NCI-H2196 (cell line): Measurements from ENCODE around the gene KCNQ4.
A peak's percentile ranks its signal among the peaks of the same experiment; 100 is the strongest.

Experiments used
- DNase-seq: peaks from one replicate; lab custom pipeline; 2025; ENCODE audit not compliant: unreplicated experiment; lab: John Stamatoyannopoulos, UW

The KCNQ4 gene

DNA sequence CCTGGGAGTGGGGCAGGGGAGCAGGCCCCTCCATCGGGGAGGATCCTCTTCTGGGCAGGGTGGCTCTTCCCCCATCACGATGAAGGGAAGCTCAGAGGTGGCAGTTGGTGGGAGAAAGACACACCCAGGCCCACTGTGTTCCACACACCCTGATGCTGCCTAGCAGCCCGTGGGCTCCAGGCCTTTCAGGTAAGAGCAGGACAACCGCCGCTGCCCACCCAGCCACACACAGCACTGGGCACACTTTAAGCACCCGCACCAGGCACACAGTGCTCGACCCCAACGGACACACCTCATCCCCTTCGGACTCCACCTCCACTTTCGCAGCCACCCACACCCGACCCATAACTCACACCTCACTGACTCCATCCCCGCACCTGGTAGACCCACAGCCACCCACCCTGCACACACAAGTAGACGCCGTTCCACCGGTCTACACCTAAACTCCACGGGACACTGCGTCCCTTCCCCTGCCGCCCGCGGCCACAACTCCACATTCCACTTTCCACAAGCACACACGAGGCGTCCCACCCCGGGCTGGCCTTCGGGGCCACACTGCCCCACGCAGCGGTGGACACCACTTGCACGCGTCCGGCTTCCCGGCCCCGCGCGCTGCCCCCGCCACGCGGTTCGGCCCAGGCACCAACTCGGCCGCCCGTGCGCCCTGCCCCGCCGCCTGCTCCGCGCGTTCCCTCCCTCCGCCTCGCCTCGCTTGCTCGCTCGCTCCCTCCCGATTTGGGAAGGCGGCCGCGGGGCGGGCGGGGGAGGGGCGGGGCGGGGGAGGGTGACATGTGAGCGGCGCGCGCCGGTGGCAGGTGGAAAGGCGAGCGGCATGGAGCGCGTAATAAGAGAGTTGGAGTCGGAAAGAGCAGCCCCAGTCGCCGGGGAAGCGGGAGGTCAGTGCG, at the start of gene KCNQ4:
Gene KCNQ4, plus strand, starts transcription at position 787 of the 905 bp plus-strand sequence. CDS start 307 bp downstream, outside the sequence.
- DNase-seq = peak; percentile 47

DNA sequence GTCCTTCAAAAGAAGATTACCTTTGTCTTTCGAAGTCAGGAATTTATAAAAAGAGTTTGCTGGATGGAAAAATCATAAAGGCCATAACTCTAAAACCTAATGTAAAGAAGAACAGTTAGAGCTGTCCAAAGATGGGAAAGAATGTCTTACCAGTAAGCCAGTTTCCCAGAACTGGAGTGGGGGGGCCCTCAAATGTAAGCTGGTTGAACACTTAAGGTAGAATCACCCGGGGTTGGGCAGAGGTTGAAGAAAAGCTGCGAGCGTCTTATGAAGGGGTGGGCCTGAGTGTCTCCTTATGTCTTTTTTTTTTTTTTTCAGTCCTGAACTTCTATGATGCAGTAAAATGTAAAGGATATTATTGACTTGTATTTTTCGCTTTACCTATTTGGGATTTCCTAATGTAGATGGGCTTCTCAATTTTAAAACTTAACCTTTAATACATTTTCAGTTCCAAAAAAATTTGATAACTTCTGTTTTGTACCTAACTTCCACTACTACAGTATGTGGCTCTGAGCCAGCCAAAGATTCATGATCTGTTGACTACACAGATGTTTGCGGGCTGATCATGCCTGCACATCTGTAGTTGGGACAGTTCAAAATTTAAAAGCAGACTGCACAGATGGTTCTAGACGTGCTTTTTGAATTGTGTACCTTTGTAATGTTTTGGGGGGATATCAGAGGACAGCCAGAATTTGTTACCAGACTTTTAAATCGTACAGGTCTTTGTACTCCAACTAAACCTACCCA, 48.5 kb upstream of the KCNQ4 start:
- no peak for DNase-seq

DNA sequence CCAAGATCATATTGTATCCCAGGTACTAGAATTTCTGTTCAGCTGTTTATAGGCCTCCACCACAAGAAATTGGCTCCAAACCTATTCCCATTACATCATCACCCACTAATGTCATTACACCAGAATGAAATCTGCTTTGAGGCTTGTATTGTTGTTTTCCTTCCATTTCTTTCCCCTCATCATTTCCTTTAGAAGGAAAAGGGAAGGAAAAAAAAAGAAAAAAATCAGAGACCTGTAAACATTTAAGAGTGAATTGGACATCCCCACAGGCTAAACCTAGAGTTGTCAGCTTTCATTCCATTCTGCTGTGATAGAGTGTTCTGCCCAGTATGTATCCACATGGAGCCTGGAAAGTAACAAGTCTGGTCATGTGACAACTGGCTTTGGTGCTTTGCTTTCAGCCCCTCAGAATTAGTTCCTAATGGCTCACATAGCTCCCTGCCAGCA, 47.5 kb upstream of the KCNQ4 start:
- no peak for DNase-seq

DNA sequence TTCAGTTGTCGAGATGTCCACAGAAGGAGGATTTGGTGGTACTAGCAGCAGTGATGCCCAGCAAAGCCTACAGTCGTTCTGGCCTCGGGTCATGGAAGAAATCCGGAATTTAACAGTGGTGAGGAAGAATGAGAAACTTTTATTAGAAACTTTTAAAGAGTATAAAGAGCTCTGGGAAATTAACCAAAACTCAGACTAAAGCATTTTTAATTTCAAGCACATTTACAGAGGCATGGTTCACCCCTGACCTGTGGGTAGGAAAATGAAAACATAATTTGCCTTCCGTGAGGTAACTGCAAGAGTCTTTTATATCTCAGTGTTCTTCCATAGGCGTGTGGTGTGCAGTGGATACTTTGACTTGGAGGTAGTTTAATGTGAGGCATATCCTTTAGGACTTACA, 44.8 kb upstream of the KCNQ4 start:
- DNase-seq = no peak

DNA sequence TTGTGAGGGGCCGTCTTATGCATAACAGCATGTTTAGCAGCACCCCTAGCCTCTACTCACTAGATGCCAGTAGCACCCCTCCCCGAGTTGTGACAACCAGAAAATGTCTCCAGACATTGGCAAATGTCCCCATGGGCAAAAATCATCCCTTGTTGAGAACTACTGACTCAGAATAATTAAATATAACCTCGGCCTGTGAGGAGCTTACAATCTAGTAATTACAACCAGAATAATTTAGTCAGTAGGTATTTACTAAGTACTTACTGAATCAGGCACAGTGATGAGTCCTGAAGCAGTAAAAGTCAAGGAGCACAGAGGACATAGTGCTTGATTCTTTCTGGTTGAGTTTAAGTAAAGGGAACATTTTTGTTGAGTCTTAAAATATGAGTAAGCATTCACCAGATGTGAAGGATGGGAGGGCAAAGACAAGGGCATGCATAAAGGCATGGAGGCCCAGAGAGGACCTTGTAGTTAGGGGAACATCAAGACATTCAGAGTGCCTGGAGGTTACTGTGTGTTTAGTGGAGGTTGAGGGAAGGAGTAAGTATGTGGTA, 44.1 kb upstream of the KCNQ4 start:
- no peak for DNase-seq

DNA sequence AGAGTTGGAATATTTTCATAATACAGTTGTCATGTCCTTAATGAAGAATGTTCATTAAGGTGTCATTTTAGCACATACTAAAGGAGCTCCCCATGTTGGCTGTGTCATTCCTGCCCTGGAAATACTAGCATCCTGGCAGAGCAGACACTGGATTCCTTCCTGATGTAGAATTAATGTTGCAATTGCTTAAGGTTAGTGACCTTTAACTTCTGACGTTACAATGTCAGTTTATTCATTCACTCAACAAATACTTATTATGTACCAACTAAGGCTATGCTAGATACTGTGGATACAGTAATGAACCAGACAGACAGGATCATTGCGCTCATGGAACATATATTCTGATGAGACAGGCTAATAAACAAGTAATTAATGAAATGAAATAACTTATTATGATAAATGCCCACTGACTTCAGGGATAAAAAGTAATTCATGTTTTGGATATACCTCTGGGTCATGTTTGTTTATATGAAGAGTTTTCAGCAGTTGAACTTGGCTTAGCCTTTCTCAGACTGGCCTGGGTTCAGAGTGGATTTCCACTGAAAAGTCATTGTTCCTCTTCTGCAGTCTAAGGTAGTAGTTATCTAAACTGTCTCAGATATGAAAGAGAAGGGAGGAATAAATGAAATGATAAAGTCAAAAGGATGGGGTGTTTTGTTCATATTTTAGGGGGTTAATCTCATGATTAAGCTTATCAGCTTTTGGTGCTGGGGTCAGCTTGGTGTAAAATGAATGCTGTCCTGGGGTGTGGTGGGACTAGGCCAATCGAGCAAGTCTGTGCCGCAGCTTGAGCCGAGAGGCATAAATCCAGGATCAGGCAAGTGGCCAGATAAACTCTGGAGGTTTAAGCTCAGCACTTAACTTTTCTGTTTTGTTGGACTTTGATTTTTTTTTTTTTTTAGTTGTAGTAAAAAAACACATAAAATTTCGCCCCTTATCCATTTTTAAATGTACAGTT, 43.3 kb upstream of the KCNQ4 start:
- no peak for DNase-seq

DNA sequence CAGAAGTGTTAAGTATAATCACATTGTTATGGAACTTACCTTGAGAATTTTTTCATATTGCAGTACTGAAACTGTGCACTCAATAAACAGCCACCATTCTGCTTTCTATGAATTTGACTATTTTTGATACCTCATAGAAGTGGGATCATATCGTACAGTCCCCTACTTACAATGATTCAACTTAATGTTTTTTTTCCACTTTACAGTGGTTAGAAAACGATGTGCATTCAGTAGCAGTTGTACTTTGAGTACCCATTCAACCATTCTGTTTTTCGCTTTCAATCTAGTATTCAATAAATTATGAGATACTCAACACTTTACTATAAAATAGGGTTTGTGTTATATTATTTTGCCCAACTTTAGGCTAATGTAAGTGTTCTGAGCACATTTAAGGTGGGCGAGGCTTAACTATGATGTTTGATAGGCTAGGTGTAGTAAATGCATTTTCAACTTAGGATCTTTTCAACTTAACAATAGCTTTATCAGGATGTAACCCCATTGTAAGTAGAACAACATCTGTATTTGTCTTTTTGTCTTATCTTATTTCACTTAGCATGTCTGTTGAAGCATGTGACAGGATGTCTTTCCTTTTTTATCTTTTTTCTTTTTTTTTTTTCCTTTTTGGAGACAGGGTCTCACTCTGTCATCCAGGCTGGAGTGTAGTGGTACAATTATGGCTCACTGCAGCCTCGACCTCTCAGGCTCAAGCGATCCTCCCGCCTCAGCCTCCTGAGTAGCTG, 42.4 kb upstream of the KCNQ4 start:
- no peak for DNase-seq

DNA sequence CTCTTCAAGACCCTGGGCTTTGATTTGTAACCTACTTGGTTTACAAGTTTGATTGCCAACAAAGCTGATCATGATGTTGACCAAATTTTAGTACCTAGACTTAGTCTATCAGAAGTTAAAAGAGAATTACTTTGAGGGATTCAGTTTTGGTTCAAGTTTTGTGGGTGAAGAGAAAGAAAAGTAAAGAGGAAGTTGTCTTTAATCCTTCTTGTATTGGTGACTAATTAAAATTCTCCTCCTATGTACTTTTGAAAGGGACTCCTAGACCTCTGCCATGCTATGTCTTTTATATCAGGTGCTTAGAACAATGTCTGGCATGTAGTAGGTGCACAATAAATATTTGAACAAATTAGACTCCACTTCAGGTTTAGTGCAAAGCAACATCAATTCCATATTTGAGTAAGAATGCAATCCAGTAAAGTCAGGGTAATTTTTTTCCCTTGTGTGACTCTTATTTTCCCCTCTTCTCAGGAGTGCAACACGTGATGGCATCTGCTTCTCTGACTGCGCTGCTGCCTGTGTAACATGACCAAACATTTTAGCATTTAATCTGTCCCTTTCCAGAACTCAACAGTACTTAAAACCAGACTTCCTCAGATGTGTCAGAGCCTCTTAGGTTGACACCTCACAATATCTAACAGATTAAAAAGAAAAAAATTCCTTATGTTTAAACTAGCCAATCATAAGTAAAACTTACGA, 41.1 kb upstream of the KCNQ4 start:
- no peak for DNase-seq

DNA sequence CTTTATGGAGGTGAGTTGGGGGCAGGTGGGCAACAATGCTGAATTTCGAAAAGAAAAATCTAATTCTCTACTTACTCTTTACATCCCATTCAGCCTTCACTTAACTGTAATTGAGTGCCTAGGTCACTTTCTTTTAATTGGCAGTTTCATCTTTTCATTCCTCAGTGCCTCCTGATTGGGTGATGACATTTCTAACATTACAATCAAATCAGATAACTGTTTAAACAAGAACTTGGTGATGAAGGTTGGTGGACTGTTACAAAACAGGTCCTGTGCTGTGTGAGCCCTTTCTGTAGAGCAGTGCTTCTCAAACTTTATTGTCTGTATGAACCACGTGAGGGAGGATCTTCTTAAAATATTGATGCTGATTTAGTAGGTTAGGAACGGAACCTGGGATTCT, 40.1 kb upstream of the KCNQ4 start:
- DNase-seq = no peak

DNA sequence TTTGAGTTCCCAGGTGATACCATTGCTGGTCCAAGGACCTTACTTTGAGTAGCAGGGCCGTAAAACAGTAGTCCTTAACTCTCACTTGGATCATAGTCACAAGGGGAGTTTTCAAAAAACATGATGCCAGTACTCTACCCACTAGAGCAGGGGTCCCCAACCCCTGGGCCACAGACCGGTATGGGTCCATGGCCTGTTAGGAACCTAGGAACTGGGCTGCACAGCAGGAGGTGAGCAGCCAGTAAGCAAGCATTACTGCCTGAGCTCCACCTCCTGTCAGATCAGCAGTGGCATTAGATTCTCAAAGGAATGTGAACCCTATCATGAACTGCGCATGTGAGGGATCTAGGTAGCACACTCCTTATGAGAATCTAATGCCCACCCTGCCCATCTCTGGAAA, 39.7 kb upstream of the KCNQ4 start:
- DNase-seq = no peak

DNA sequence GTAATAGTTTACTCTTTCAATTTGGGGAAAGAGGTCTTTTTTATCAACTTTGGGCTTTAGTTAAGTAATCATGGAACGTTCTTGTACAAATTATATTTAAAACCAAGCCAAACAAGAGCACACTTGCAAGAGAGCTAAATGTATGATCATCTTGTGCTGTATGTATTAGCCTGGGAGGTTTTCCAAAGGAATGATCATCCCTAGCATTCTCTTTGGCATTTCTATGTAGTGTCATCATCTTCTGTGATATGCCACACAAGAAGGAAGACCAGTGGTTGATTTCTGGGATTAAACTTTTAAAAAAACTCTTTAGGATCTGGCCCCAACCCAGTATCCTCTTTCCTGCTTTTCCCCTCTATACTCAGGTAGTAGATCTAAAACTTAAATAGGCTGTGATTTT, 38.4 kb upstream of the KCNQ4 start:
- no peak for DNase-seq

DNA sequence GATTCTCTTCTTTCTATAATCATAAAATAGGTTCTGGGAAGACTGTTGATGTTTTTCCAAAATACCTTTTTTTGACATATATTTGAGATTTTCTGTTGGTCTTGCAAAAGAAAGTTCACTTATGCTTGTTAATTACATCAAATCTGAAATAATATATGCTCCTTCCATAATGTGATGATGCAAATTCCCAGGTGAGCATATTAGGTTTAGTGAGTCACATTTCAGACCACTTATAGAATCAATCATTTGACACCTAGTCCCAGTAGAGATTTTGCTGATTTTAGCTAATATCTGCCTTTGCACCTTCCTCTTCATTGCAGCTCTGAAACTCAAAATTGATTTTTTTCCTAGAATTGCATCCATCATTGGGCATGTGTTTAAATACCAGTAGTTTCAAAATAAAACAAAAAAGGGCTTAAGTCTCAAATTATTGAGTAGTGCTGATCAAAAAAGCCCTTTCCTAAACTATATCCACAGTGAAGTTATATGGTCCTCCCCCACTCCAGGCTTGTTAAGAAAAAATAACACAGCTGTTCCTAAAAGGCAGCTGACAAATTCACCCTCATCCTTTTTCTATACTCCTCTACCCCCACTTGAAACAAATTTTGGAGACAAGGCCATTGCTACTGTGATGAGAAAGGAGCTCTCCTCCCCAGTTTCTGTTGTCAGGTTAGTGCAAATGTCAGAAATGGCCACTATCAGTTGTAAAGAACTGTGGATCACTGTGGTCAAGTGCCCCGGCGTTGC, 37.1 kb upstream of the KCNQ4 start:
- no peak for DNase-seq

DNA sequence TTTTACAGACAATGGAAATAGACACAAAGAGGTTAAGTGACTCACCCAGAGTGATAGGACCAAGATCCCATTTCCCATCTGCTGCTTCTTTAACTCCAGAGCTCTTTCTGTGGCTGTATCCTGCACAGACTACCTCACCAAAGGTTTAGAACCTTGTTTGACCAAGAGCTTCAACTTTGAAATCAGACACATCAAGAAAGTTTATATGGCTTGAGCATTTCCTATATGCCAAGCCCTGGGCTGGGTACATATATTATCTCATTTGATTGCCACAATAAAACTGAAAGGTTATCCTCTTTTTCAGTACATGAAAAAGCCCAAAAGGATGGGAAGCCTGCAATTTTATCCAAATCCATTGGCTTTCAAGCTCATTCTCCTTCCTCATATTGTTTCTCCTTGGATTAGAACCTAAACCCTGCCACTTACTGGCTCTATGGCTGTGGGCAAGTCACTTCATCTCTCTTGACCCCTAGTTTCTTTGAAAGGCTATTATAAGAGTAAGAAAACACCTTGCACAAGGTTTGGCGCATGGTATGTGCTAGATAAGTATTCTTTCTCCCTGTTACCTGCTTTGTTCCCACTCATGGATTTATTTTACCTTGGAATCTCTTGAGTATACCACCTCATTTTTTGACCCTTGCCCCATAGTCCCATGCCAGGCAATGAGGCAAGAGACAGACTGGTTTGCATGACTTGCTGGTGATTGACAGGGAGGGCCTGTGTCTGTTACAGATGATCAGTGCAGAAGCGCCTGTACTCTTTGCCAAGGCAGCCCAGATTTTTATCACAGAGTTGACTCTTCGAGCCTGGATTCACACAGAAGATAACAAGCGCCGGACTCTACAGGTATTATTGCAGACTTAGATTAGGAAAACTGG, 34.5 kb upstream of the KCNQ4 start:
- no peak for DNase-seq

DNA sequence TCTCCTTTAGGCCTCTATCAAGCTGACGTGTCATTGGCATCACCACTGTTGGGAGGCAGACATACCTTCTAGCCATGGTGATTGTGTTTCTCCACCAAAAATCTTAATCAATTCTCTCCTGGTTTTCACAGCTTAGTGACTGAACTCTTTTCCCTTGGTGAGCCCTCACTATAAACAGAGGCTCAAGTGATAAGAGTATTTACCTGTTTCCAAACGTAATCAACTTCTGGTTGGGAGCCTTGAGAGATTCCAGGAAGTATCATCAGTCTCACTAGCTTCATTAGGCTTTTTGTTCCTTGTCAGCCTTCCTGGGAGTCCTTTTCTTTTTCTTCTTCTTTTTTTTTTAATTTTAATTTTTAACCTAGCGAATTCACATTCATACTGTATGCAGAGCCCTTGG, 33.8 kb upstream of the KCNQ4 start:
- DNase-seq = no peak

DNA sequence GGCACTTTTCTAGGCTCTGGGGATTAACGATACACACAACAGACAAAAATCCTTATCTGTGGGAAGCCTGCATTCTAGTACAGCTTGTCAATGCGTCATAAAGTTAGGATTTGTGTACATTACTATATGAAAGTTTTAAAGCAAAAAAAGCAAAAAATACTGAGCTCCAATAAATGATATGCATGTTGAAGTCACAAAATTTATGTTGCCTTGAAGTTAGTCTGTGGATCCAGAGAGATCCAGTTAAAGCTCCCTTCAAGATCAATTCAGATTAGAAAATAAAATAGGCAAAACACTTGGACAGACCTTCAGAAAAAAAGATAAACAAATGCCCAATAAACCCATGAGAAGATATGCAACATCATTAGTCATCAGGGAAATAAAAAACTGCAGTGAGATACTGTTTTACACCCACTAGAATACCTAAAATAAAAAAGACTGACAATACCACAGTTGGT, 33.1 kb upstream of the KCNQ4 start:
- DNase-seq = no peak

DNA sequence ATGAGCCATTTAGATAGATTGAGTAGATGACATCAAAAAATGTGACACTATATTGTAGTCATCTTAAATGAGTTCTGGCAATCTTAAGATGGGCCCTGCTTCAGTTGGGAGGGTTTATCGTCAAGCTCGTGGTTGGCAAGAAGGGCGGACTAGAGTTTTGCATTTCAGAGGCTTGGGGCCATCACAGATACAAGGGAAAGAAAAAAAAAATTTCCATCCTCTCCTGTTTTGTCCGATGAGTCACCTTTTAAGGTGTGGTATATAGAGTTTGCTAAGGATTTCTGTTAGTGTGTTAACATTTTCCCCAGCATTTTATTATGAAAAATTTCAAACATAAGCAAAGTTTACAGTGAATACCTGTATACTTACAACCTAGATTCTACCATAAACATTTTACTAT, 31.8 kb upstream of the KCNQ4 start:
- no peak for DNase-seq

DNA sequence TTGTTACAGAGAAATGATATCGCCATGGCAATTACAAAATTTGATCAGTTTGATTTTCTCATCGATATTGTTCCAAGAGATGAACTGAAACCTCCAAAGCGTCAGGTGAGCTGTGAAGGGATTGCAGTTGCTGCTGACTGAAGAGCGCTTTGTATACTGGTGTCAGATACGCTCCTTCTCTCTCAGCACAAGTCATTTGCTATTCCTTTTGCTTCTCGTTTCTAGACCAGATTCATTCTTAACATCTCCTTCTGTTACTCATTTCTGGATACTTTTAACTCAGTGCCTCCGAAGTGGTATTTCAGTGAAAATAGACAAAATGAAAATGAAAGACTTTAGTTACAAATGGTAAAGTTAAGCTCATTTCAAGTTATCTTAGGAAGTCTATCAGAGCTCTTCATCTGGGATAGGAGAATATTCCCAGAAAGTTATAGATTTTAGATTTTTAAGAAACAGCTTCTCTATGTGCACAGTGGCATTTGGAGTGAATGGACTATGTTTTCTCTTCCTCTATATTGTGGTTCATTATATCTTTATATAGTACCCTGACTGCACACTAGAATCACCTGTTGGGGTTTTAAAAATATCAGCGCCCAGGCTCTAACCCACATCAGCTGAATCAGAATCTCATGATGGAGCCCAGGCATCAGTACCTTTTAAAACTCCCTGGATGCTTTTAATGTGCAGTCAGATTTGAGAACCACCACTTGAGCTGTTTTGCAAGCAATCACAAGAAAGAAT, 30.3 kb upstream of the KCNQ4 start:
- DNase-seq = no peak
